ENCODE results near the gene CLNS1A. TPM values are rescaled to one million over a fixed set of nuclear protein-coding genes. Genes with fewer than 3 reads are reported as not detected.
"Not testable (repeated sequence)": the region's sequence is repeated elsewhere in the genome, so short reads cannot be mapped to it uniquely, and the experiment has no call there.

CLNS1A gene
- total RNA-seq, 6 experiments from 2014 or later: 41.2 to 86.8 (median 64.1) TPM

GRCh38 chr11:77636731-77637344 lies 756 bp downstream of the CLNS1A start:
- H3K4me3 ChIP-seq: peak overlapping the region; percentile 95 to 99 (median 98)
- H3K9me3 ChIP-seq: no peaks in the 10 kb centered on the region
- no peaks in the 10 kb centered on the region for H3K27me3 ChIP-seq
- 2% methylated on average over 11 of the region's 14 CpGs for WGBS (ENCODE audit: insufficient coverage, low coverage, low lambda C conversion rate, missing lambda C conversion rate)
- H3K4me1 ChIP-seq: peaks cover 0 to 39% (median 5%) of the 10 kb centered on the region in 4 donors
- peak overlapping the region; percentile 65 to 84 (median 68) for H3K27ac ChIP-seq
- intact Hi-C loops (cut with DNase I): no loop called here
- no peak for TF ChIP-seq POLR2A (IDR thresholded peaks at IDR 0.05)
- TF ChIP-seq, protein P1, sequence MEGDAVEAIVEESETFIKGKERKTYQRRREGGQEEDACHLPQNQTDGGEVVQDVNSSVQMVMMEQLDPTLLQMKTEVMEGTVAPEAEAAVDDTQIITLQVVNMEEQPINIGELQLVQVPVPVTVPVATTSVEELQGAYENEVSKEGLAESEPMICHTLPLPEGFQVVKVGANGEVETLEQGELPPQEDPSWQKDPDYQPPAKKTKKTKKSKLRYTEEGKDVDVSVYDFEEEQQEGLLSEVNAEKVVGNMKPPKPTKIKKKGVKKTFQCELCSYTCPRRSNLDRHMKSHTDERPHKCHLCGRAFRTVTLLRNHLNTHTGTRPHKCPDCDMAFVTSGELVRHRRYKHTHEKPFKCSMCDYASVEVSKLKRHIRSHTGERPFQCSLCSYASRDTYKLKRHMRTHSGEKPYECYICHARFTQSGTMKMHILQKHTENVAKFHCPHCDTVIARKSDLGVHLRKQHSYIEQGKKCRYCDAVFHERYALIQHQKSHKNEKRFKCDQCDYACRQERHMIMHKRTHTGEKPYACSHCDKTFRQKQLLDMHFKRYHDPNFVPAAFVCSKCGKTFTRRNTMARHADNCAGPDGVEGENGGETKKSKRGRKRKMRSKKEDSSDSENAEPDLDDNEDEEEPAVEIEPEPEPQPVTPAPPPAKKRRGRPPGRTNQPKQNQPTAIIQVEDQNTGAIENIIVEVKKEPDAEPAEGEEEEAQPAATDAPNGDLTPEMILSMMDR (IDR thresholded peaks at IDR 0.05): no peak
- H3K36me3 ChIP-seq: no peaks in the 10 kb centered on the region
- ATAC-seq (no peak), DNase-seq (no peak)

GRCh38 chr11:77633926-77634325 lies 3.7 kb downstream of the CLNS1A start:
- H3K27me3 ChIP-seq; H3K4me3 ChIP-seq; H3K36me3 ChIP-seq; H3K9me3 ChIP-seq; intact Hi-C loops (cut with DNase I): not testable (repeated sequence)
- Histone ChIP-seq H3K4me1 (peaks cover 0 to 43% (median 11%) of the 10 kb centered on the region in 4 donors), H3K27ac (peak overlapping the region; percentile 44 to 79 (median 50))
- ATAC-seq (peak in 2 of 4 donors; percentile 4), DNase-seq (peak; percentile 38 to 58 (median 50))
- 25% methylated on average over 5 of the region's 5 CpGs for WGBS (ENCODE audit: insufficient coverage, low coverage, low lambda C conversion rate, missing lambda C conversion rate)

GRCh38 chr11:77630157-77630710 lies 7.4 kb downstream of the CLNS1A start:
- Histone ChIP-seq H3K36me3 (peaks cover 0 to 4% (median 3%) of the 10 kb centered on the region in 4 donors), H3K4me3 (peak overlapping the region in 1 of 3 donors; percentile 17), H3K9me3 (no peaks in the 10 kb centered on the region), H3K4me1 (peaks cover 0 to 27% (median 11%) of the 10 kb centered on the region in 4 donors), H3K27ac (peak overlapping the region; percentile 71 to 75 (median 72)), H3K27me3 (no peaks in the 10 kb centered on the region)
- intact Hi-C loops (cut with DNase I): no loop called here
- DNase-seq: no peak
- WGBS (ENCODE audit: insufficient coverage, low coverage, low lambda C conversion rate, missing lambda C conversion rate): 82% methylated on average over 4 of the region's 4 CpGs
- TF ChIP-seq POLR2A (IDR thresholded peaks at IDR 0.05): no peak
- TF ChIP-seq, protein P1 (IDR thresholded peaks at IDR 0.05): no peak
- no peak for ATAC-seq

DNA sequence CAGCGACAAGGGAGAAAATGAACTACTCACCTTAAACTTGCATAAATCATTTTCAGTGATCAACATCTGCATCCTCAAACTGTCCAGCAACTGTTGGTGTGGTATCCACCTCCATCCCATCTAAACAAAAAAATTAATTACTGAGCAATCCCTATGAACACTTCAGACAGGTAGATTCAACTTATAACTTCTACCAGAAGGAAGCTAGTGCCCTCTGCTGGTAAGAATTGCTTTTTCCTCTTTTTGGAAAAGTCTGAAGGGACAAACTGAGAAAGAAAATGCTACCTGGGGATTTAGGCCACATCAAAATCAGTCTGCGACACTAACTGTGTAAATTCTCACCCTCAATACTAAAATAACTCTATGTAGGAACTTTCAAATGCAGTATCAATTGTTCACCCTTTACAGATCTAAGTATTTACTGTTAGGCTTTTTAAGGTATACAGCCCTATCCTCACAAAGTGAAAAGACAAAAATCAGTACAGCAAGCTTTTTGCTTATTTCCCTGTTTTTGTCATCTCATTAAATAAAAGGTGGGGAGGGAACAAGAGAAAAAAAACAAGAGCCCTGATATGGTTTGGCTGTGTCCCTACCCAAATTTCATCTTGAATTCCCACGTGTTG lies 17.9 kb downstream of the CLNS1A start:
- Histone ChIP-seq H3K9me3 (no peaks in the 10 kb centered on the region), H3K27ac (no peak overlapping the region), H3K36me3 (peaks cover 0 to 80% (median 24%) of the 10 kb centered on the region in 4 donors), H3K4me3 (no peak overlapping the region), H3K27me3 (no peaks in the 10 kb centered on the region), H3K4me1 (no peaks in the 10 kb centered on the region)
- 79% methylated on average over 3 of the region's 3 CpGs for WGBS (ENCODE audit: insufficient coverage, low coverage, low lambda C conversion rate, missing lambda C conversion rate)
- TF ChIP-seq POLR2A (IDR thresholded peaks at IDR 0.05): no peak
- TF ChIP-seq, protein P1 (IDR thresholded peaks at IDR 0.05): peak; percentile 58 to 79 (median 72)
- intact Hi-C loops (cut with DNase I): no loop called here
- ATAC-seq (peak; percentile 40 to 64 (median 56)), DNase-seq (no peak)

GRCh38 chr11:77617892-77618291 lies 19.7 kb downstream of the CLNS1A start:
- TF ChIP-seq, protein P1 (IDR thresholded peaks at IDR 0.05): no peak
- no peak for TF ChIP-seq POLR2A (IDR thresholded peaks at IDR 0.05)
- Histone ChIP-seq H3K27me3 (no peaks in the 10 kb centered on the region), H3K27ac (no peak overlapping the region), H3K36me3 (peaks cover 0 to 65% (median 23%) of the 10 kb centered on the region in 4 donors), H3K4me3 (no peak overlapping the region), H3K4me1 (no peaks in the 10 kb centered on the region), H3K9me3 (no peaks in the 10 kb centered on the region)
- WGBS (ENCODE audit: insufficient coverage, low coverage, low lambda C conversion rate, missing lambda C conversion rate): 80% methylated on average over 1 of the region's 3 CpGs
- intact Hi-C loops (cut with DNase I): no loop called here
- no peak for DNase-seq
- ATAC-seq: no peak

Measured in right lobe of liver (tissue), 6 donors.